ENCODE data around the gene VAT1L.

The VAT1L gene

DNA sequence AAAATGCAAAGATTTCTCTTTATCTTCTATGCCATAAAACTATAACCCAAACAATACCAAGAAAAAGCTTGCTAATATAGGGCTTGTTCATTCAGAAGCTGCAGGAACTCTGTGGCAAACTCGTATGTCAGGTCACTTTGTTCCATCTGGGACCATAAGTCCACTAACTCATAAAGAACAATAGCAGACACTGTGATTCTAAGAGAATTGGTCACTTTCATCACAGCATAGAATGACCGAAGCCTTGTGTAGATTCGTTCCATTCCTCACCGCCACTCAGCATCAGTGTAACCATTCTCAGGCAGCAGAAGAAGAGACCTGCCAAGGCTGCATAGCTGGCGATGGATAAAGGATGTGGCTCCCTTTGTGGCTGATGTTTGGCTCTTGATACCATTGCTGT is 30.3 kb upstream of the VAT1L start:
- H3K9me3 ChIP-seq (replicated peaks; ENCODE audit: insufficient read depth, low read length): no peaks in the 10 kb centered on the region

DNA sequence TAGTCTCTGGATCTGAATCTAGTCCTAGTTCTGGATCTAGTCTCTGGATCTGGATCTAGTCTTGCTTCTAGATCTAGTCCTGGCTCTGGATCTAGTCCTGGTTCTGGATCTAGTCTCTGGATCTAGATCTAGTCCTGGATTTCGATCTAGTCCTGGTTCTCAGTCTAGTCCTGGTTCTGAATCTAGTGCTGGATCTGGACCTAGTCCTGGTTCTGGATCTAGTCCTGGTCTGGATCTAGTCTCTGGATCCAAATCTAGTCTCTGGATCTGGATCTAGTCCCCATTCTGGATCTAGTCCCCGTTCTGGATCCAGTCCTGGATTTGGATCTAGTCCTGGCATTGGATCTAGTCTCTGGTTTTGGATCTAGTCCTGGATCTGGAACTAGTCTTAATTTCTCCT is 29.9 kb upstream of the VAT1L start:
- Histone ChIP-seq H3K9me3 (replicated peaks; ENCODE audit: insufficient read depth, low read length) (no peaks in the 10 kb centered on the region), H2AFZ (ENCODE audit: low read length) (no peak overlapping the region), H3K36me3 (replicated peaks; ENCODE audit: insufficient read depth, low read length) (no peaks in the 10 kb centered on the region), H3K79me2 (ENCODE audit: low read length) (no peaks in the 10 kb centered on the region), H3K9me2 (replicated peaks; ENCODE audit: insufficient read depth, low read length) (no peaks in the 10 kb centered on the region), H3K4me2 (ENCODE audit: low read depth, low read length) (no peak overlapping the region), H3K4me3 (ENCODE audit: low read length) (no peak overlapping the region), H4K20me1 (ENCODE audit: insufficient read depth, low read length) (no peaks in the 10 kb centered on the region), H3K4me1 (ENCODE audit: low read length) (no peaks in the 10 kb centered on the region), H3K27ac (ENCODE audit: low read length) (no peak overlapping the region), H3K9ac (ENCODE audit: low read length) (no peak overlapping the region), H3F3A (ENCODE audit: insufficient read depth, low read length) (no peaks in the 10 kb centered on the region), H3K27me3 (replicated peaks; ENCODE audit: insufficient read depth, low read length) (no peaks in the 10 kb centered on the region)
- no peak for DNase-seq
- TF ChIP-seq CTCF (IDR thresholded peaks at IDR 0.05; ENCODE audit: low read length): no peak
- no peak for TF ChIP-seq EZH2 (optimal IDR thresholded peaks at IDR 0.05; ENCODE audit: low read depth, low read length)
- no peak for TF ChIP-seq EZH2phosphoT487 (IDR thresholded peaks at IDR 0.05; ENCODE audit: low read length)

More for the DNA sequence above, 30.3 kb upstream of the VAT1L start:
- H3K9ac ChIP-seq (ENCODE audit: low read length): no peak overlapping the region
- no peak overlapping the region for H3K27ac ChIP-seq (ENCODE audit: low read length)
- no peaks in the 10 kb centered on the region for H3K36me3 ChIP-seq (replicated peaks; ENCODE audit: insufficient read depth, low read length)
- H3K27me3 ChIP-seq (replicated peaks; ENCODE audit: insufficient read depth, low read length): no peaks in the 10 kb centered on the region
- no peaks in the 10 kb centered on the region for H3F3A ChIP-seq (ENCODE audit: insufficient read depth, low read length)
- DNase-seq: no peak
- H4K20me1 ChIP-seq (ENCODE audit: insufficient read depth, low read length): no peaks in the 10 kb centered on the region
- no peaks in the 10 kb centered on the region for H3K79me2 ChIP-seq (ENCODE audit: low read length)
- no peaks in the 10 kb centered on the region for H3K9me2 ChIP-seq (replicated peaks; ENCODE audit: insufficient read depth, low read length)
- H3K4me2 ChIP-seq (ENCODE audit: low read depth, low read length): no peak overlapping the region
- no peaks in the 10 kb centered on the region for H3K4me1 ChIP-seq (ENCODE audit: low read length)
- no peak overlapping the region for H3K4me3 ChIP-seq (ENCODE audit: low read length)
- no peak for TF ChIP-seq CTCF (IDR thresholded peaks at IDR 0.05; ENCODE audit: low read length)
- TF ChIP-seq EZH2phosphoT487 (IDR thresholded peaks at IDR 0.05; ENCODE audit: low read length): no peak
- no peak for TF ChIP-seq EZH2 (optimal IDR thresholded peaks at IDR 0.05; ENCODE audit: low read depth, low read length)
- no peak overlapping the region for H2AFZ ChIP-seq (ENCODE audit: low read length)

DNA sequence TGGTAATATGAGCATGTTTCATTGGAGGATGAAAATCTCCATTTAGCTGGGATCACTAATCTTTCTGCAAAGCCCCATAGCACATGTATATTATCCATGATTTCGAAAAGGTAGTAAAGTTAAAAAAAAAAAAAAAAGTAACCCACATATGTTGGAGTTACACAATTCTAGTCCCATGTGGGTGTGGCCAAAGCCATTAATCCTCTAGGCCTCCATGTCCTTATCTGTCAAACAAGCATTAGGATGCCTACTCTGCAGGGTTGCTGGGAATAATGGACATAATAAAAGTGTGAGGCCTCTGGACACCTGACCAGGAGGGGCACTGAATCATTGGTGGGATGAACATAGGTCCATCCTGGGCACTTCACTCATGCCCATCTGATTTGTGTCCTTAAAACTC is 29.2 kb upstream of the VAT1L start:
- Histone ChIP-seq H4K20me1 (ENCODE audit: insufficient read depth, low read length) (no peaks in the 10 kb centered on the region), H3F3A (ENCODE audit: insufficient read depth, low read length) (no peaks in the 10 kb centered on the region)
- DNase-seq: no peak

More for the DNA sequence above, 29.2 kb upstream of the VAT1L start:
- H2AFZ ChIP-seq (ENCODE audit: low read length): no peak overlapping the region
- H3K9me2 ChIP-seq (replicated peaks; ENCODE audit: insufficient read depth, low read length): no peaks in the 10 kb centered on the region
- no peaks in the 10 kb centered on the region for H3K9me3 ChIP-seq (replicated peaks; ENCODE audit: insufficient read depth, low read length)
- no peaks in the 10 kb centered on the region for H3K36me3 ChIP-seq (replicated peaks; ENCODE audit: insufficient read depth, low read length)
- H3K4me2 ChIP-seq (ENCODE audit: low read depth, low read length): no peak overlapping the region
- H3K4me1 ChIP-seq (ENCODE audit: low read length): no peaks in the 10 kb centered on the region
- no peaks in the 10 kb centered on the region for H3K79me2 ChIP-seq (ENCODE audit: low read length)
- H3K27ac ChIP-seq (ENCODE audit: low read length): no peak overlapping the region
- TF ChIP-seq CTCF (IDR thresholded peaks at IDR 0.05; ENCODE audit: low read length) (no peak), EZH2phosphoT487 (IDR thresholded peaks at IDR 0.05; ENCODE audit: low read length) (no peak), EZH2 (optimal IDR thresholded peaks at IDR 0.05; ENCODE audit: low read depth, low read length) (no peak)
- H3K27me3 ChIP-seq (replicated peaks; ENCODE audit: insufficient read depth, low read length): no peaks in the 10 kb centered on the region
- H3K9ac ChIP-seq (ENCODE audit: low read length): no peak overlapping the region
- H3K4me3 ChIP-seq (ENCODE audit: low read length): no peak overlapping the region
